ENCODE results near the gene BLOC1S2. TPM values are rescaled to one million over a fixed set of nuclear protein-coding genes. Genes with fewer than 3 reads are reported as not detected.
A peak's percentile ranks its signal among the peaks of the same experiment; 100 is the strongest.
"Not testable (repeated sequence)": the region's sequence is repeated elsewhere in the genome, so short reads cannot be mapped to it uniquely, and the experiment has no call there.

The BLOC1S2 gene
- total RNA-seq, 1 donor from 2014 or later: 69.8 TPM

GRCh38 chr10:100291356-100291755 lies 4.9 kb upstream of the BLOC1S2 start:
- DNase-seq (ENCODE audit: low read depth, low spot score): no peak

GRCh38 chr10:100289641-100290040 lies 3.2 kb upstream of the BLOC1S2 start:
- DNase-seq (ENCODE audit: low read depth, low spot score): no peak

GRCh38 chr10:100288196-100288595 lies 1.7 kb upstream of the BLOC1S2 start:
- no peak for DNase-seq (ENCODE audit: low read depth, low spot score)

GRCh38 chr10:100287756-100288155 lies 1.3 kb upstream of the BLOC1S2 start:
- DNase-seq (ENCODE audit: low read depth, low spot score): no peak

- not testable (repeated sequence) for DNase-seq (ENCODE audit: low read depth, low spot score)
These were observed 1.2 kb downstream of the BLOC1S2 start for GRCh38 chr10:100285326-100285725.

GRCh38 chr10:100282907-100283306 lies 3.6 kb downstream of the BLOC1S2 start:
- DNase-seq (ENCODE audit: low read depth, low spot score): no peak

GRCh38 chr10:100276971-100277370 lies 9.5 kb downstream of the BLOC1S2 start:
- DNase-seq (ENCODE audit: low read depth, low spot score): not testable (repeated sequence)

- DNase-seq (ENCODE audit: low read depth, low spot score): peak; percentile 60
These were observed 19.0 kb downstream of the BLOC1S2 start, which contains the start of gene CWF19L1 for GRCh38 chr10:100267239-100268104. CWF19L1 (minus strand) TSS chr10:100267638; CDS start chr10:100267593, 45 bp downstream.

- DNase-seq (ENCODE audit: low read depth, low spot score): no peak
These were observed 20.5 kb downstream of the BLOC1S2 start for GRCh38 chr10:100265821-100266485.

GRCh38 chr10:100254191-100254590 lies 32.3 kb downstream of the BLOC1S2 start:
- DNase-seq (ENCODE audit: low read depth, low spot score): no peak

GRCh38 chr10:100253041-100253440 lies 33.4 kb downstream of the BLOC1S2 start:
- no peak for DNase-seq (ENCODE audit: low read depth, low spot score)

GRCh38 chr10:100248820-100249219 lies 37.7 kb downstream of the BLOC1S2 start:
- DNase-seq (ENCODE audit: low read depth, low spot score): no peak

GRCh38 chr10:100245484-100246220 lies 40.8 kb downstream of the BLOC1S2 start:
- DNase-seq (ENCODE audit: low read depth, low spot score): no peak

- no peak for DNase-seq (ENCODE audit: low read depth, low spot score)
These were observed 46.6 kb downstream of the BLOC1S2 start for GRCh38 chr10:100239851-100240250.

GRCh38 chr10:100238429-100238828 lies 48.1 kb downstream of the BLOC1S2 start:
- DNase-seq (ENCODE audit: low read depth, low spot score): no peak

- DNase-seq (ENCODE audit: low read depth, low spot score): no peak
These were observed 54.4 kb downstream of the BLOC1S2 start for GRCh38 chr10:100232101-100232500.

GRCh38 chr10:100229819-100230422 lies 56.6 kb downstream of the BLOC1S2 start:
- no peak for DNase-seq (ENCODE audit: low read depth, low spot score)

- DNase-seq (ENCODE audit: low read depth, low spot score): no peak
These were observed 62.6 kb downstream of the BLOC1S2 start for GRCh38 chr10:100223879-100224278.
